ENCODE measurements around the gene CLCN4. TPM values are rescaled to one million over a fixed set of nuclear protein-coding genes. Genes with fewer than 3 reads are reported as not detected.

CLCN4 gene
- total RNA-seq, 1 donor from 2014 or later: 26.7 TPM

DNA sequence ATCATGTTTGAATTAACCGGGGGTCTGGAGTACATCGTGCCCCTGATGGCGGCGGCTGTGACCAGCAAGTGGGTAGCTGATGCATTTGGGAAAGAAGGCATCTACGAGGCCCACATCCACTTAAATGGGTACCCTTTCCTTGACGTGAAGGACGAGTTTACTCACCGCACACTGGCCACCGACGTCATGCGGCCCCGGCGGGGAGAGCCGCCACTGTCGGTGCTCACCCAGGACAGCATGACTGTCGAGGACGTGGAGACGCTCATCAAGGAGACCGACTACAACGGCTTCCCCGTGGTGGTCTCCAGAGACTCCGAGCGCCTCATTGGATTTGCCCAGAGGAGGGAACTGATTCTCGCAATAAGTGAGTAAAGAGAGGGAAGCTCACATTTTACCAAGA, 56.9 kb downstream of the CLCN4 start:
- no peak for ATAC-seq
- intact Hi-C loops (cut with DNase I): no loop called here
- no peak for DNase-seq (ENCODE audit: missing footprints)

DNA sequence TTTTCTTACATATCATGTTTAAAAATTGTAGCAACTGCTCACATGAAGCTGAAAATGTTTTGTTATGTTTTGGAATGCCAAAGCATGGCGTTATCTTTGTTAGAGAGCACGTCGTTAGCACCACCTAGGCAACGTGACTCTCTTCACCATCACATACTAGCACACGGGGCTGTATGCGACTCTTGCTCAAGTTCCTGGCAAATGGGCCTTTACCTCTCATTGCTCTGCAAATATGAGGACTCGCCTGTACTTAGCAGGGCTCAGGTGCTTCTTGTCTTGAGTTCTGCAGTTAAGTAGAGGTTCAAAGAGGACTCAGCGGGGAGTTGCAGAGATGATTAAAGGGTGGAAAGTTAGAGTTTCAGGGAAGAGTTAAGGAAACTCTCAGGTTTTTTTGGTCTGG, 59.4 kb downstream of the CLCN4 start:
- intact Hi-C loops (cut with DNase I): no loop called here
- ATAC-seq: no peak
- DNase-seq (ENCODE audit: missing footprints): no peak

DNA sequence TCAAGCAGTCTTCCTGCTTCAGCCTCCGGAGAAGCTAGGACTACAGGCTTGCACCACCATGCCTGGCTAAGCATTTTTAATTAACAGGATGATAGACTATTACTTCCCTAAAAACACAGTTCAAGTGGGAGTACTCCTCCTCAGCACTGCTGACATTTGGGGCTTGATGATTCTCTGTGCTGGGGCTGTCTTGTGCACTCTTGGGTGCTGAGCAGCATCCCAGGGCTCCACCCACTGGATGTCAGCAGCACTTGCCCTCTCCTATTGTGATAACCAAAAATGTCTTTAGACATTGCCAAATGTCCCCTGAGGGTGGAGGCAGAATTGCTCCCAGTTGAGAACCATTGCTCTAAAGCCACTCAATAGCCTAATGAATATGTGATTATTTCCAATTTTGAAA, 60.4 kb downstream of the CLCN4 start:
- intact Hi-C loops (cut with DNase I): no loop called here
- DNase-seq (ENCODE audit: missing footprints) (no peak), ATAC-seq (peak; percentile 67)

DNA sequence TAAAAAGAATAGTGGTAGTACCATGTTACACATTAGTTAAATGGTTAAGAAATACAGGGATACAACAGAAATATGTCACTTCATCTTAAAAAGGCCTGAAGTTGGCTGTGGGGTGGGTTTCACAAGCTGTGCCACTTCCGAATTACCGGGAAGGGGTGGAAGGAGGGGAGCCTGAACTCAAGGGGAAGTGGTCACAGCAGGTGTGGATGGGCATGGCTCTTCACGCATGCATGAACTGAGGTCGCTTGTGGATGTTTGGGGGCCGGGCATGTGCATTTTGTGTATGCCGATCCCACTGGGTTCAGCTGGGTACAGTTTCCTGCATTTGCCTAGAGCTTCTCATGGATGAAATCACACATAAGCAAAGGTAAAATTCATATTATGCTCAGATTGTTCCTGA, 64.9 kb downstream of the CLCN4 start:
- DNase-seq (ENCODE audit: missing footprints): no peak
- intact Hi-C loops (cut with DNase I): no loop called here
- ATAC-seq: no peak

DNA sequence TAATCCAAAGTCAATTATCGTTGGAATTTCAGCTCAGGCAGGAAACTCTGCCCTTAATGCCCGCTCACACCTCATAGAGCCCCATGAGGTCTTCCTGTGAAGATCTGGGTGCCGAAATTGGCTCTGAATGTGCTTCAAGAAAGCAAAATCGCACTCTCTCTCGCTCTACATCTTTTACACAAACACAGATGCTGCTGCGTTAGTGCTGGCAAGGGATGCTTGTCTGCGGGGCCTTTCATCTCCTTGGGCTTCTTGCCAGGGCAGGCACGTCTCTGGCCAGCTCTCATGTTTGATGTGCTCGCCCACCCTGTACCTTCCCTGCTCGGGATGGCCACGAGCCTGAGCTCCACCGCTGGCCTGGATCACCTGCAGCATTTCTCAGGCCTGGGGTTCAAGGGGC, 66.5 kb downstream of the CLCN4 start:
- intact Hi-C loops (cut with DNase I): no loop called here
- DNase-seq (ENCODE audit: missing footprints) (no peak), ATAC-seq (no peak)

DNA sequence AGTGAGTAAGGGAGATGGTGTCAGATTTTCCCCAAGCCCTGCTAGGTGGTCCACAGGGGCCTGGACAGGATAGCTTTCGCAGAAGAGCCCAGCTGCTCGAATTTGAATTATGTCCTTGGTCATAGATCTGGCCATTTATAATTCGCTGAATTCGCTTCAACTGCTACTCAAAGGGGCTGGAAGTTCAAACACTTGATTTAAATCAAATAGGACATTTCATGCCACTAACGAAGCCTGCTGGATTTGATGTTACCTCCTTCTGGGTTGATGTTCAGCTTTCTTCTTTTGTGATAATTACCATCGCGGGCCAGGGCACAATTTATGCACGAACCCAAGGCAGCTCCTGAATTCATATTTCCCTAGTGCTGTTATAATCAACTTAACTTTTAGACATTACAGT, 67.0 kb downstream of the CLCN4 start:
- DNase-seq (ENCODE audit: missing footprints) (no peak), ATAC-seq (no peak)
- intact Hi-C loops (cut with DNase I): no loop called here

DNA sequence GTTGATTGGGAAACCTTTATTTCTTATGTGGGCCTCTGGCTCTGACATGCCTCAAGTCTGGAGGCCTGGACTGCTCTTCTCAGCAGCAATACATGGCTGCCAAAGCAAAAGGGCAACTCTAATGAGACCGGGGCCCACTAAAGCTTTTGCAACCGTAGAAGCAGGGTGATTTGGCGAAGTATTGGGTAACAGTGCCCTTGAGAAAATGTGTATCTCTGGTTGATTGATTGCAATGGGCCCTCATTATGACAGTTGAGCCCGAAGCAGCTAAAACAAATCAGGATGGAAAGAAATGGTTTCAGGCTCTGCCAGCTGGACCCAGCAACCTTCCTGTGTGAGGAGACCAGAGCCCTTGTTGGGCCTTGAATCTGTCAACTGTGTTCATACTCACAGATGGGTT, 73.4 kb downstream of the CLCN4 start:
- ATAC-seq: no peak
- intact Hi-C loops (cut with DNase I): no loop called here
- no peak for DNase-seq (ENCODE audit: missing footprints)

DNA sequence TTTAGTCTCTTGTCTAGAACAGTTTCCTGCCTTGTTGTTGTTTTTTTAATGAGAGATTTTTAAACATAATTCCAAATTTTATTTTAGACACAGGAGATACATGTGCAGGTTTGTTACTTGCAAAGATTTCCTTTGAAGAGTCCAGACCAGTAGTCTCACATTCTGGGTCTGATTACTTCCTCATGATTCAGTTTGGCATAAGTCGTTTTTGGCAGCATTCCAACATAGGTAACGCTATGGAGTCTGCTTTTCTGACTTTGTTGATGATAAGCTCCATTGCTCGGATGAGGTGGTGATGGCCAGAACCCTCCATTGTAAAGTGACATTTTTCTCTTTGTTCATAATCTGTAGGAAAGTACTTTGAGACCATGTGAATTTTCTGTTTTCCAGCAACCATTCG, 74.7 kb downstream of the CLCN4 start:
- DNase-seq (ENCODE audit: missing footprints): no peak

DNA sequence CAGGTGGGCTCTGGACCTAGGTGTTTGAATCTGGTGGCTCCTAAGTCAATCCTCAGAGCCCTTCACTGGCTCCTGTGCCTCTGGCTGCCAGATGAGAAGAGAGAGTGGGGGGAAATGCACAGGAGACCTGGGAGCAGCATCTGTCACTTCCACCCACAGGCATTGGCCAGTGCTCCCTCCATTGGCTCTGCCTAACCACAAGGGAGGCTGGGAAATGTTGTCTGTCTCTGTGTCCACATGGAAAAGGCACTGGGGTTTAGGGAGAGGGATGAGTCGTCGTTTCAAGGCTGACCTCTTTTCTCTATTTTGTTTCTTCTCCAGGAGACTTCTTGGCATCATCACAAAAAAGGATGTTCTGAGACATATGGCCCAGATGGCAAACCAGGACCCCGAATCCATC, 76.4 kb downstream of the CLCN4 start:
- DNase-seq (ENCODE audit: missing footprints) (no peak), ATAC-seq (no peak)
- intact Hi-C loops (cut with DNase I): no loop called here

More for the DNA sequence above, 74.7 kb downstream of the CLCN4 start:
- no peak for ATAC-seq
- intact Hi-C loops (cut with DNase I): no loop called here

DNA sequence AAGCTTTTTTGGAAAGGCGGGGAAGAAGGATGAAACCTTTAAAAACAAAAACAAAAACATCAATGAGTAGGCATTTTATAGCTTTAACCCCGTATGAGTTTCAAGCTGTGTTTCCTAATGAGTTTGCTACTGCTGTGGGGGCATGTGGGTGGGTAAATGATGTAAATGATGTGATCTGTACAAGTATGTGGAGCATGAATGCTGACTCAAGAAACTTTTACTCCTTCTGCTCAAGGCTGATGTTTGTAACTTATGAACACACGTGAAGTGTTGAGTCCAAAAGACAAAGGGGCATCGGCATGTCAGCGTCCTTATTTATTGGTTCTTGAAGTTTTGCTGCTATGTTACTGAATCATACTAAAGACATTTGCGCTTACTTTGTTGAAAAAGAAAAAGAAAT, 76.9 kb downstream of the CLCN4 start:
- DNase-seq (ENCODE audit: missing footprints) (no peak), ATAC-seq (no peak)
- intact Hi-C loops (cut with DNase I): no loop called here

DNA sequence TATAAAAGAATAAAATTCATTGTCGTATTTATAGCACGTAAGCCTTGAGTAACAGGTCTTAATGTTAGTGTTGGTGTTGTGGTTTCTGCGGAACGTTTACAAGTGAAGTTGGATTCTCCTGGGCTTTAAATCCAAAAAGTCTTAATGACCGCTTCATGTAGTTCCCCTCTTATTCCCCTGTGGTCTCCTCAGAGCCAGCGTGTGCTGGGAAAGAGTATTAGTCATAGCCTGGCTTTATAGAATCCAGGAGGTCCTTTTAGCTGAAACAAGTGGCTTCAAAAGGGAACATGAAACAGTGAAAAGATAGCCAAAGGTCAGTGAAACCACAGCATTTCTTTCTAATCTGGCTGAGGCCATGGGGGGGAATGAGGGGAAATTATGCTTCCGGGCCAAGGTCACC, 79.1 kb downstream of the CLCN4 start:
- intact Hi-C loops (cut with DNase I): no loop called here
- no peak for DNase-seq (ENCODE audit: missing footprints)
- ATAC-seq: peak; percentile 77

DNA sequence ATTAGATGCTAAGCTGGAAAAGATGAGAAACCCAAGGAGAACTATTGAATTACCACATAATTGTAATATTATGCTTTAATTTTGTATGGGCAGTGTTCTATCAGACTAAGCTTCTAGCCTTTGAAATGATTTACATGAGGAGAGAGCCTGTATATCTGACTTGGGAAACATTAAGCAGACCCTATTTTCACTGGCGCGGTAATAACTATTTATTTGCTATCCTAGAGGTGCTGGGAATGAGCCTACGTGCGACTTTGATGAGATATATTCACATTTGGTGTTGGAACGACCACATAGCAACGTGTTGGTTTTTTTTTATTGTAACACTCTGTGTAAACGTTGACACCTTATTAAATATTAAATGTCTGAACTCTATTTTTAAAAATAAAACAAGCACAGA, 80.5 kb downstream of the CLCN4 start:
- intact Hi-C loops (cut with DNase I): no loop called here
- ATAC-seq (no peak), DNase-seq (ENCODE audit: missing footprints) (no peak)

DNA sequence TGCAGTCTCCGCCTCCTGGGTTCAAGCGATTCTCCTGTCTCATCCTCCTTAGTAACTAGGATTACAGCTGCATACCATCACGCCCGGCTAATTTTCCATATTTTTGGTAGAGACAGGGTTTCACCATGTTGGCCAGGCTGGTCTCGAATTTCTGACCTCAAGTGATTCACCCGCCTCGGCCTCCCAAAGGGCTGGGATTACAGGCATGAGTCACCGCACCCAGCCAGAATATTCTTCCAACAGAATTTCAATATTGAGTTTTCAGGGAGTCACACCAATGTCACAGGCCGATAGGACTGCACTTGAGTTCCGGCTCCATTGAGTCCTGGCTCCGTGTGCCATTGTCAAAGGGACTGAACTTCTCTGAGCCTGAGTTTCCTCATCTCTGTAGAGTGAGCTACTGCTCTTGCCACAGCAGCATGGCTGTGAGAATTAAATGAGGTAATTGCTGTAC, 82.9 kb downstream of the CLCN4 start:
- ATAC-seq (no peak), DNase-seq (ENCODE audit: missing footprints) (no peak)
- intact Hi-C loops (cut with DNase I): no loop called here

DNA sequence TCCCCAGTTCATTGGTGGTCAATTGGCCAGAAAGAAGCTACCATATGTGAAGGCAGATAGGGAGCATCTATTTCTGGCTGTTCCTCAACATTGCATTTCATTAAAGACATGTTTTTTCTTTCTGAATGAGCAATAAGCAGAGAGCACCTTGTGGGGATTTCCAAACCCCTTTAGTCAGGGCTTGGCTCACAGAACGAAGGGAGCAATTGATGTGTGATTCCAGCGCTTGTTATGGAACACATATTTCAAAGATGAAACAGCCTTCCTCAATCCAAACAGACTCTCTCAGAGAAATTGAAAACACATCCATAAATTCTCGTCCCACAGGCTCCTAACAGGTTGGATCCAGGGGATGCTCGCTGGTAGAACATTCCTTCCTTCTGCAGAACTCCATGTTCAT, 84.1 kb downstream of the CLCN4 start:
- ATAC-seq: no peak
- intact Hi-C loops (cut with DNase I): no loop called here
- no peak for DNase-seq (ENCODE audit: missing footprints)

DNA sequence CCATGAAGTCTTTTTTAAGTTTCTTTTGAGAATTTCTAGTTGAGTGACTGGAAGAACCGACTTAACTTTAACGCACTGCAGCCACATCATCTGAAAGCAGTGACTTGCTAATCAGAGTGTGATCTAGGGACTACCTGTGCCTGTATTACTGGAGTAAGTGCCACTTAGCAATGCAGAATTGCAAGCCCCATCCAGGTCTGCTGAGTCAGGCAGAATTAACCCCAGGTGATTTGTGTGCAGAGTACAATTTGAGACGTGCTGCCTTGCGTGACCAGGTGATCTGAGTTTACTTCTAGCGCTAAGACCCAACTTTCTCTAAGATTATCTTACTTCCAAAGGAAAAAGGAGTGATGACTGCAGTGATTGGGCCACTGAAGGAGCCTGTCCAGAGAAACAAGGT, 85.3 kb downstream of the CLCN4 start:
- ATAC-seq (no peak), DNase-seq (ENCODE audit: missing footprints) (no peak)
- intact Hi-C loops (cut with DNase I): no loop called here

DNA sequence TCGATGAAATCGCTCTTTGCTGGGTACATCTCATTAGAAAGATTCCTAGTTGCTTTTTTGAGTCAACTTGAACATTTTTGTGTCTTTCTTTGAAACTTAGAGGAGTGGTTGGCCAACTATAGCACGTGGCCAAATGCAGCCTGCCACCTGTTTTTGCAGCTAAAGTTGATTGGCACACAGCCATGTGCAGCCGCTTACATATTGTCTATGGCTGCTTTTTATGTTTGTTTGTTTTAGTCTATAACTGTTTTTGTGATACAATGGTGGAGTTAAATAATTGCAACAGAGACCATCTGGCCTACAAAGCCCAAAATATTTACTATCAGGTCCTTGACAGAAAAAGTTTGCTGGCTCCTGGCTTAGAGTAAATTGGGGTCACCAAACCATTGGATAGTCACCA, 86.3 kb downstream of the CLCN4 start:
- DNase-seq (ENCODE audit: missing footprints) (no peak), ATAC-seq (no peak)
- intact Hi-C loops (cut with DNase I): no loop called here

DNA sequence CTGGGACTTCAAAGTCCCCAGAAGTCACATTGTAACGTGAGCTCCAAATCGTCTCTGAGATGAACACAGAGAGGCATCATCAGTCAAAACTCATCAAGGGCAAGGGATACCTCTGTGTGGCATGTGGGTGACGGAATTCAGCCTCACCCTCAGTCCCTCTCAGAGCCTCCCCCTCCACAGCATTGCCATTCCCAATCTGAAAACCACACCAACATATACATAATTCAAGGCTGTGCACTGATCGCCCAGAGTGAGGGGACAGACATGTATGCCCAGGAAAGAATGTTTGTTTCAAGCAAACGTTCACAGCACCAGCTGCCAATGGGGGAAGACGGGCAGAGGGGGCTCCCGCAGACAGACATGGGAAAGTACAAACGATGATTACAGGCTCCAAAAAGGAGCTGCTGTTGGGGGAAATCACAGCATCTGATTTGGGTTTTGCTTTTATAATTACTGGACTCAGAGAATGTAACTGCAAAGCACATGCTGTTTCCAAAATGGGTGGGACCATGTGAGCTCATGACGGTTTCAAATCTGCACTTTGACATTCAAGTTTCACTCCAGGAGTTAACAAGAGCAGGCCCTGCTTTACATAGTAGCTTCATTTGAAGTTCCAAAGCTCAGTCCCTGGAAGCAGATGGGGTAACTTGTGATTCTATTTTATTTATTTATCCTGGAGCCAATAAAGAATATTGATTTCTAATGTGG, 88.3 kb downstream of the CLCN4 start:
- ATAC-seq (no peak), DNase-seq (ENCODE audit: missing footprints) (no peak)
- intact Hi-C loops (cut with DNase I): no loop called here

DNA sequence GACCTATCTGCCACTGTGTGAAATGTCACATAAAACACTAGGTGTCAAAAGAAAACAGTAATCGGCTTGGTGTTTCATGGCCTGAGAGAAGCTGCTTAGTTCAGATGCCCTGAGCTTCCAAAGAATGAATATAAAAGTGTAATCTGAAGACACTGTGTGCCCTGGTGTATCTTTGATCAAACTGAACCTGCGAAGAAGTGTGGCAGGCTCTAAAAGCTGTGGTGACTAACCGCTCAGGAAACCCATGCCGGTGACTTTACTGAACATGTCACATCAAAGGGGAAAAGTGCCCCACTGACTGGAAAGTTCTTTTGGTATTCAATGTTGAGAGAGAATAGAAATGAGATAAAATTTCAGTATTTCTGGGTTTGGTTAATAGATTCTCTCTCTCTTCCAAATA, 89.1 kb downstream of the CLCN4 start:
- intact Hi-C loops (cut with DNase I): no loop called here
- no peak for DNase-seq (ENCODE audit: missing footprints)
- ATAC-seq: no peak

DNA sequence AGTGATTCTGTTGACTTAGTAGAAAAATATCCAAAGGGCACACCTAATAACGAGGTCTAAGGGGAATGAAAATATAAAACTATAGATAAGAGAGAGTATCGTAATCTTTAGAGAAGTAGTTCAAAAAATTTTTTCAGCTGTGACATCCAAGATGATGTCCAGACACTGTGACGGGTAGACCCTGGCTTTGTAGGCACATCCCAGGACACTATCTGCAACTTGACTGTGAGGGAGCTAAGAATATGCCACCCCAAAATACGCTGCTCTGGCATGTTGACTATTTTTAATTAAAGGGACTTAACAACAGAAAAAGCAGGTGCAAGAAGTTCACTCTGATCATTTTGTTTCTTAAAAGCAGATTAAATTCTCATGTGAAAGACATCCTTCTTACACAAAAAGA, 89.5 kb downstream of the CLCN4 start:
- no peak for DNase-seq (ENCODE audit: missing footprints)
- no peak for ATAC-seq
- intact Hi-C loops (cut with DNase I): no loop called here

DNA sequence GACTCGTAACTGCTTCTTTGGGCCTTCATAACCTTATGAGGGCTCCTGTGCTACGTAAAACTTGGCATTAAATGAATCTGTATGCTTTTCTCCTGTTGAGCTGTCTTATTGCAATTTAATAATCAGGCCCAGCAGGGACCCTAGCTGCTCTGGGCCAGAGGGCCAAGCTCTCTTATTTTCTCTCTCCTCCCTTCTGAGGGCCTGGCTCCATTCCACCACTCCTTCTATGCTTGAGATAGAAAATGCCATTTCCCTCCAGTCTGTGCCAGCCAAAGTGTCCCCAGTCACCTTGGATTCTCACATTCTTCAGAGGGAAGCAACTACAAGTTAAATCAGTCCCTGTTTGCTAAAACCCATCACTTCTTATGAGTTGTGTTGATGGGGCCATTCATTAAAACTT, 90.1 kb downstream of the CLCN4 start:
- ATAC-seq (no peak), DNase-seq (ENCODE audit: missing footprints) (no peak)
- intact Hi-C loops (cut with DNase I): no loop called here

DNA sequence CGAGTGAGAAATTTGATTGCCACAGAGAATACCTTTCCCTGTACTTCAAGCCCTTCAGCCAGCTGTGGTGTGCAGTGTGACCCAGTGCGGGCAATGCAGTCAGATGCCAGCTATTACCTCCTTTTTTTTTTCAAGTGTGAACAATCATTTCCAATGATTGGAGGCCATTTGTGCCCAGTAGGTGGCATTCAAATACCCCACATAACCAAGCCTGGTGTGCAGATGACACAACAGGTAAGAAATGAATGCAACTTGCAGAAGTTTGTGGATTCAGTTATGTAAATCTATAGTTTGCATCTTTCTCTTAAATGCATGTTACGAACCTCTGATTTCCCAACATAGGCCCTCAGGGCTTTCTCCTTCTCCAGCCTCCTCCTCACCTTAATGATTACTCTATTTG, 98.0 kb downstream of the CLCN4 start:
- no peak for ATAC-seq
- no peak for DNase-seq (ENCODE audit: missing footprints)
- intact Hi-C loops (cut with DNase I): no loop called here

Data from Right ventricle myocardium inferior (tissue), 1 donor.